LNCaP clone FGC (cell line): ENCODE results near the gene MYCBP2.
"Not testable (repeated sequence)": the region's sequence is repeated elsewhere in the genome, so short reads cannot be mapped to it uniquely, and the experiment has no call there.

Source experiments
- DNase-seq: peaks from one replicate; pipeline ENCODE4 v3.0.0-alpha.2; 2011; ENCODE audit warnings: low read depth
- H3K4me3 ChIP-seq: 2 replicates; pipeline ENCODE4 v1.5.1; 2011; ENCODE audit warnings: mild to moderate bottlenecking, low read depth, low read length, control low read depth
- TF ChIP-seq, protein P1 (sequence below): IDR thresholded peaks from 2 replicates; pipeline ENCODE4 v1.5.1; 2012; ENCODE audit warnings: mild to moderate bottlenecking; ENCODE audit not compliant: control insufficient read depth, insufficient read depth; ENCODE audit errors: extremely low read depth

Gene MYCBP2

DNA sequence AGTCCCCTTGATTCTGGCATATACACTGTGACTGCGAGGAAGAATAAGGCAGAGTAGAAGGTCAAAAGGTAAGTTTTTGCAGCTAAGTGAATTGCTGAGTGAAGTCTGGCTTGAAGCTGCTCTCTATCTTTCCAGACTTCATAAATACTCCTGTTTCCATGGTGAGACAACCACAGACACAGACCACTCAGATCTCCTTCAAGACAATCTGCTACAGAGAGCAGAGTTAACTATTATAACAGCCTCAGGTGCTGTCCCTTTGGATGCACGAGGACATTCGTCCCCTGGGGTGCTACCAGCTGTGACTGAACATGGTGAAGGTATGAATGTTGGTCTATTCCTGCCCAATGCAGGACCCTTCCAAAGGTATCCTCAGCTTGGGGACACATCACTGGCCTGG is 104.0 kb downstream of the MYCBP2 start:
- no peak overlapping the region for H3K4me3 ChIP-seq
- TF ChIP-seq, protein P1, sequence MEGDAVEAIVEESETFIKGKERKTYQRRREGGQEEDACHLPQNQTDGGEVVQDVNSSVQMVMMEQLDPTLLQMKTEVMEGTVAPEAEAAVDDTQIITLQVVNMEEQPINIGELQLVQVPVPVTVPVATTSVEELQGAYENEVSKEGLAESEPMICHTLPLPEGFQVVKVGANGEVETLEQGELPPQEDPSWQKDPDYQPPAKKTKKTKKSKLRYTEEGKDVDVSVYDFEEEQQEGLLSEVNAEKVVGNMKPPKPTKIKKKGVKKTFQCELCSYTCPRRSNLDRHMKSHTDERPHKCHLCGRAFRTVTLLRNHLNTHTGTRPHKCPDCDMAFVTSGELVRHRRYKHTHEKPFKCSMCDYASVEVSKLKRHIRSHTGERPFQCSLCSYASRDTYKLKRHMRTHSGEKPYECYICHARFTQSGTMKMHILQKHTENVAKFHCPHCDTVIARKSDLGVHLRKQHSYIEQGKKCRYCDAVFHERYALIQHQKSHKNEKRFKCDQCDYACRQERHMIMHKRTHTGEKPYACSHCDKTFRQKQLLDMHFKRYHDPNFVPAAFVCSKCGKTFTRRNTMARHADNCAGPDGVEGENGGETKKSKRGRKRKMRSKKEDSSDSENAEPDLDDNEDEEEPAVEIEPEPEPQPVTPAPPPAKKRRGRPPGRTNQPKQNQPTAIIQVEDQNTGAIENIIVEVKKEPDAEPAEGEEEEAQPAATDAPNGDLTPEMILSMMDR = no peak
- no peak for DNase-seq

DNA sequence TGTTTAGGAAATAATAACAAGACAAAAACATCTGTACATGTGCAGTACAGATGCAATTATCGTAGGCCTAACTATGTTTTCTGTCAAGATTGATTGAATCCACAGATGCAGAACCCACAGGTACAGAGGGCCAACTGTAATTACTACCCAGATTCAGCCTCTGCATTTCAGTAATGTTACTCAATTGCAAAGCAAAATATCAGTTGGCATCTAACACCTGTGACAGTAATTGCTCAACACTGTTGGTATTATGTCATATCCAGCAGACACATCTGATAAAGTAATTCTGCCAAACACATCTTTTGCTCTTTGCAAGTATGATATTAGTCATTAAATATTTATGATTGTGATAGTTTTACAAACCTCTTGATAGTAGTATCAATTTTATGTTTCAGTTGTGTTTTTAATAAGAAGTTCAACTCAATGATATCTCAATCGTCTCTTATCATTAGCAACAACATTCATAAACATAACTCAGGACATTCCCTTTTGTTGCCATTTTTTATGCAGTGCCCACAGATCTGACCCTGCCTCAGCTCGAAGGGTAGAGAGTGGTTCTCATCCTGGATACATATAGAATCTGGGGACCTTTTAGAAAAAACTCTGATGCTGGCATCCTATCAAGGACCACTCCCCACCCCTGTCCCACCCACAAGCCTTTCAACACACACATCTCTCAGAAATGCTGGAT is 104.7 kb downstream of the MYCBP2 start:
- no peak overlapping the region for H3K4me3 ChIP-seq
- TF ChIP-seq, protein P1 = no peak
- DNase-seq = no peak

DNA sequence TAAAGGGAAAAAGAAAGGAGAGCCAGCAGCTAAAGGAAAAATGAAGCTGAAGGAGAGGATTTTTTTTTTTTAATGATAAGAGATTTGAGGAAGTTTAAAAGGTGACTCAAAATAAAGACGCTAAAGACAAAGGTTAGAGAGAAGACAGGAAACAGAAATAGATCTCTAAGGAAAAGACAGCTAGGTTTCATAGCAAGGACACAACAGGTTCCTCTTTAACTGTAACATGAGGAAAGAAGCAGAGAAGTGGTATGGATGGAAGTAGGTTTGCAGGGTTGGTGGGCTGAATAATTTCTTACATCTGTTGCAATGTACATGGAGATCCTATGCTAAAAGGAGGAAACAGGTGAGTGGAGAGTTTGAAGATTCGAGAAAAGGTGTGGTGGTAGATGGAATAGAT is 107.5 kb downstream of the MYCBP2 start:
- H3K4me3 ChIP-seq = no peak overlapping the region
- no peak for DNase-seq
- TF ChIP-seq, protein P1 = no peak

DNA sequence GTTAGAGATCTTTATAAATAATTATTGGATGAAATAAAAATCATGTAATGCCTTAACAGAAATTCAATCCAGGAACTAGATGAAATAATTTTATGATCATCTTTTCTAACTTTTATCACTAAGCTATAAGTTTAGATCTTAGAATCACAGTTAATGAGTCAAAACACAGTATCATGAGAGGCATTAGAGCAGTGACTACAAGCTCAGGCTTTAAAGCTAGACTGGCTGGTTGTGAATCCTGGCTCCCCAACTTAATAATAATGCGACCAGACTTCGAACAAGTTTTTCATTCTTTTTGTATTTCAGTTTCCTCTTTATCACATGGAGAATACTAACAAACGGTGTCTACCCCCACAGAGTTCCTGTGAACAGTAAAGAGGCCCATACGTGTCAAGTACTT is 108.6 kb downstream of the MYCBP2 start:
- DNase-seq = no peak
- no peak overlapping the region for H3K4me3 ChIP-seq
- TF ChIP-seq, protein P1 = no peak

DNA sequence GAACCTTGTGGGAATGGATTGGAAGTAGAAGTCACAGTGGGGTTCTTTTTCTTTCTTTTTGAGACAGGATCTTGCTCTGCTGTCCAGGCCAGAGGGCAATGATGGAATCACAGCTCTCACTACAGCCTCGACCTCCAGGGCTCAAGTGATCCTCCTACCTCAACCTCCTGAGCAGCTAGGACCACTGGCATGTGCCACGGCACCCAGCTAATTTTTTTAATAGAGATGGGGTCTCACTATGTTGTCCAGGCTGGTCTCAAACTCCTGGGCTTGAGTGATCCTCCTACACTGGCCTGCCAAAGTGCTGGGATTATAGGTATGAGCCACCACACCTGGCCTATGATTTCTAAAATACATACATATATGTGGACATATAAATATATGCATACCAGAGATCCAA is 111.4 kb downstream of the MYCBP2 start:
- TF ChIP-seq, protein P1 = no peak
- no peak for DNase-seq

DNA sequence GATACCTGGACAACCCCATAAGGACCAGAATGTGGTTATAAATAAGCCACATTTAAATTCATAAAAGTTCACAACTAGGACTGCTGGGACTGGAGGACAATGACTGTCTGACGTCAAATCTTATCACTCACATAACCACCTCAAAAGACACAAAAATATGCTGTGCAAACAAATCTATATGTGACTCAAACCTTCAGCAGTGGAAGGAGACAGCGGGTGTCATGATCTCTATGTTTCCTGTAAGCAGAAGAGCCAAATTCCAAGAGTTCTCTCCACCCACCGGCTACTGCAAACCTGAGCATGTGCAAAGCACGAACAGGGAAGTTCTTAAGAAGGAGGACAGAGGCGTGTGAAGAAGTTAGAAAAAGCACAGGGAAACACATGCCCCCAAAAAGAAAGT is 113.2 kb downstream of the MYCBP2 start:
- TF ChIP-seq, protein P1 = no peak
- DNase-seq = no peak
- H3K4me3 ChIP-seq = no peak overlapping the region

More for the DNA sequence above, 111.4 kb downstream of the MYCBP2 start:
- no peak overlapping the region for H3K4me3 ChIP-seq

DNA sequence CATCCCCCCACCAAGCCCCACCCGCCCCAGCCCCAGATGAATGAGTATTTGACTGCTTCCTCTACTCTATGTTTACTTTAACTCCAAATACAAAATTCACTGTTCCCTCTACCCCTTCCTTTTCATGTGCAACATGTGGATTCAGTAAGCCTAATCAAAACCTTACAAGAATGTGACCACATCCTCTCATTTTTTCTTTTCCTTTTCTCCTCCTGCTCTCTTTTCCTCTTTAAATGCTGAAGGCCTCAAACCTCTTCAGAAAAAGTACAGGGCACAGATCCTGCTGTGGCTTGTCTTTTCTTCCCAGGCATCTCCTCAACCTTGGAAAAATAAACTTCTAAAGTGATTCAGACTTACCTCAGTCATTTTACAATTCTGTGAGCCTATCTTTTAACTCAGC is 119.0 kb downstream of the MYCBP2 start:
- TF ChIP-seq, protein P1 = no peak
- no peak for DNase-seq
- H3K4me3 ChIP-seq = no peak overlapping the region

DNA sequence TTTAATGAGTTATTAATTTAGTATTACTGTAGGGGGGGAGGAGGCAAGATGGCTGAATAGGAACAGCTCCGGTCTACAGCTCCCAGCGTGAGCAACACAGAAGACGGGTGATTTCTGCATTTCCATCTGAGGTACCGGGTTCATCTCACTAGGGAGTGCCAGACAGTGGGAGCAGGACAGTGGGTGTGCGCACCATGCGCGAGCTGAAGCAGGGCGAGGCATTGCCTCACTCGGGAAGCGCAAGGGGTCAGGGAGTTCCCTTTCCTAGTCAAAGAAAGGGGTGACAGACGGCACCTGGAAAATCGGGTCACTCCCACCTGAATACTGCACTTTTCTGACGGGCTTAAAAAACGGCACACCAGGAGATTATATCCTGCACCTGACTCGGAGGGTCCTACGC is 127.9 kb downstream of the MYCBP2 start:
- not testable (repeated sequence) for DNase-seq, H3K4me3 ChIP-seq
